NCI-H748 (cell line): ENCODE results near the gene ADCY3.

Experiments
- DNase-seq: peaks from one replicate; lab custom pipeline; 2025; ENCODE audit not compliant: unreplicated experiment; lab: John Stamatoyannopoulos, UW

ADCY3 gene

GRCh38 chr2:24926220-24926601 lies 6.2 kb upstream of the ADCY3 start:
- no peak for DNase-seq

- DNase-seq, result no peak
Observed at GRCh38 chr2:24925815-24926214, 5.8 kb upstream of the ADCY3 start.

- DNase-seq, result no peak
Observed at GRCh38 chr2:24924732-24925131, 4.7 kb upstream of the ADCY3 start.

GRCh38 chr2:24924266-24924665 lies 4.2 kb upstream of the ADCY3 start:
- no peak for DNase-seq

DNA sequence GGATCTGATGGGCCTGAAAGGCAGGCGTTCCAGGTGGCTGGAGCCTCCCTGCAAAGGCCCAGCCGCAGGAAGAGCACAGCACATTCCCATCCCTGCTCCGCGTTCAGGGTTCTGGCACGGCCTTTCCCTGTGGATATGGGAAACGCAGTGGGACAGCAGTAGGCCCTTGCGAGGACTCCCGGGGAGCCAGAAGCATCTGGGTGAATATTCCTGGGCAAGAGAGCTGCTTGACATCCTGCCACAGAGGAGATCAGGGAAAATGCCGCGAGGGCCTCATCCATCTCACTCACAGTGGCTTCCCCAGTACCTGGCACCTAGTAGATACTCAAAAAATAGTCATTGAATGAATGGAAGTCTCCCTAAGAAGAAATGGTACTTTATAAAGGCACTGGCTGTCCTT lies 3.1 kb upstream of the ADCY3 start:
- DNase-seq, result no peak

- no peak for DNase-seq
Observed at GRCh38 chr2:24922556-24922955, 2.5 kb upstream of the ADCY3 start.

- DNase-seq, result peak; percentile 44
Observed at GRCh38 chr2:24920809-24921441, 888 bp upstream of the ADCY3 start.

DNA sequence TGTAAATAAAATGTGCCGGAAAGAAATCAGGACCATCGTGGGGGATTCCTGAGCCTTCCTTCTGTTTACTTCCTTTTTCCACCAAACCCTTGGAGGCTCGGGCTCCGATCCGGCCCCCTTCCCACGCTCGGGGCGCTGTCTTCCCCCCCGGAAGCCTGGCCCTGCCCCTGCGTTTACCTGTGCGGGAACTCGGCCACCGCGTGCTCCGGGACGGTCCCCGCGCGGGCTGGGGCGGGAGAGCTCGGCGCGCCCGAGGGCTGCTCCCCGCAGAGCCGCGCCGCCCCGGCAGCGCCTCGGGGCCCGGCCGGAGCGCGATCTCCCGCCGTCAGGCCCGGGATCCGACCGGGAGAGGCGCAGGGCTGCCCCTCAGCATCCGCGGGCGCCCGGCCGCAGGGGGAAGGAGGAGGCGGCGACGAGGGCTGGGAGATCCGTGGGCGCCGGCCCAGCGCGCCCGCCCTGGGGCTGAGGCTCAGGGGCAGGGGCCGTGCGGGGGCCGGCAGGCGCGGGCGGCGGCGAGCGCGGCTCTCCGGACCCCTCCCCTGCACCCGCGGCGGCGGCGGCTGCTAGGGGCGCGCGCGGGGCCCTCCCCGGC lies 435 bp downstream of the ADCY3 start:
- peak; percentile 68 for DNase-seq

GRCh38 chr2:24919037-24919505 lies 966 bp downstream of the ADCY3 start:
- DNase-seq, result peak; percentile 52

DNA sequence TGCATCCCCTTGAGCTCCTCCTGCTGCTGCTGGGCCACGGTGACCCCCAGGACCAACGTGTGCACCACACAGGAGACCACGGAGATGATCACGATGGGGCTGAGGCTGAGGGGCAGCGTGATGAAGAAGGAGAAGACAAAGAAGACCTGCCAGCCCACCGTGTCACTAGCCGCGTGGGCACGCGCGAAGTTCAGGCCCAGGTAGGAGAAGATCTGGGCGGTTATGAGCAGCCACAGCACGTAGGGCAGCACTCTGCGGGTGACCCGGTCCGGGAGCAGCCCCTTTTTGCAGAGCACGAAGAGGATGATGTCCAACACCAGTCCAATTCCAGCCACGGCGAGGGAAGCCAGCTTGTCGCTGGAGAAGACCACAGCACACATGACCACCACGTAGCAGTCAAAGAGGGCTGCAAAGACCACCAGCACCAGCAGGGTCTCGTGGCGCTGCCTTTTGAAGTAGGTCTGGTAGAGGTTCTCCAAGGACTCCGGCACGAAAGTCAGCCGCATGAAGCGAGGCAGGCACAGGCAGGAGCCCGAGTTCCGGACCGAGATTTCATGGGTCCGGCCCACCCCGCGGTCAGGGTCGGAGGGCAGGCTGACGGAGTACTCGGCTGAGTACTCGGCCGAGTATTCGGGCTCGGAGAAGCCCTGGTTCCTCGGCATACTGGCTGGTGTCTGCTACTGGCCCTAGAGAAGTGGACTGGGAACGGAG lies 1.6 kb downstream of the ADCY3 start:
- no peak for DNase-seq

- no peak for DNase-seq
Observed at GRCh38 chr2:24917731-24918325, 2.2 kb downstream of the ADCY3 start.

GRCh38 chr2:24917086-24917485 lies 3.0 kb downstream of the ADCY3 start:
- DNase-seq, result no peak

- DNase-seq, result no peak
Observed at GRCh38 chr2:24915796-24916195, 4.2 kb downstream of the ADCY3 start.

DNA sequence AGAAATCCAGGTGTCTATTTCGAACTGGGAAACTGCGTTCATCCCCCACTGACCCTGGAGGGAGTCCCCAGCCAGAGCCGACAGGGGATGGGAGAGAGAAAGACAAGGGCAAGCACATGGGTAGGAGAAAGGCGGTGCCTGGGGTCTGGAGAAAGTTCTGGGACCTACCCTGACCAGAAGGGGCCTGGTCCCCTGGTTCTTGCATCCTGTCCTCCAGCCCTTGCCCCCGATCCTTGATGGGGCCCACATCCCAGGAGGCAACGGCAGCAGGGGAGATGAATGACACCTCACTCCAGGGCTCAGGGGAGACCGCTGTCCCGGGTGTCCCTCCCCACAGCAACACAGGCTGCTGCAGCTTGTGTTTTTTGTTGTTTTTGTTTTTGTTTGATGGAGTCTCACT lies 4.9 kb downstream of the ADCY3 start:
- DNase-seq, result no peak

GRCh38 chr2:24914713-24915112 lies 5.3 kb downstream of the ADCY3 start:
- no peak for DNase-seq

DNA sequence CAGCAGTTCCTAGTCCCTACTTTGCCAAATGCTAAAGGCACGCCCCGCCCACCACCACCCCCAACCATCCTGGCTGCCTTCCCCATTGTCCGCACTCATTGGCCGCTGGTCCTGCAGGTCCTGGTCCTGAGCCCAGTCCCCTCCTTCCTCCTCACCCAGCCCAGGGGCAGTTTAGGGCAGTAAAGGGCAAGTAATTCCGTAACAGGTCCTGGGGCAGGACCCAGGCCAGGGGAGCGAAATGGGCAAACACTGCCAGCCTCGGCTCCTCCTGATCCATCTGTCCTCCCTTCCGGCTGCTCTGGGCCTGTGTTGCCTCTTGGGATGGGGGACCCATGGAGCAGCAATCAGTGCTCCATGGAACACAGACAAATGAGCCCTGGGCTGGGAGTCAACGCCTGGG lies 6.1 kb downstream of the ADCY3 start:
- DNase-seq, result no peak

DNA sequence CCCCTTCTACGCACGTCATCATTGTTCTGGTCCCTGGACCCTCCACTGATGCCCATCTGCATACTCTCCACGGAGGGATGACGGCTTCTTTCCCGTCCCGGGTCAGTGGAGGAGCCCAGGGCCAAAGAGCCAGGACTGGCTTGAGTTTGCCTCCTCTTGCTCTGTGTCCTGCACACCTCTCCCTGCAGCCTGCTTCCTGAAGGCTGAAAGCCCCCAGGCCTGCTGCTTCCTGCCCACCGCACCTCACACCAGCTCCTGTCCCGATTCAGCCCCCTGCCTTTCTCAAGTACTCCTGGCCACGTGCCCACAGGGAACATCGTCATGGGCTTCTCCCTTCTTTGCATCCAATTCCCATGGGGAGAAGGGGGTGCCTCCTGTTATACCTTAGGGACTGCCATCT lies 7.1 kb downstream of the ADCY3 start:
- DNase-seq, result no peak

GRCh38 chr2:24912523-24912922 lies 7.5 kb downstream of the ADCY3 start:
- DNase-seq, result no peak

- no peak for DNase-seq
Observed at GRCh38 chr2:24910245-24910644, 9.8 kb downstream of the ADCY3 start.

- DNase-seq, result no peak
Observed at GRCh38 chr2:24909555-24910177, 10.4 kb downstream of the ADCY3 start.

- DNase-seq, result no peak
Observed at GRCh38 chr2:24908461-24908901, 11.6 kb downstream of the ADCY3 start.

GRCh38 chr2:24907116-24907515 lies 12.9 kb downstream of the ADCY3 start:
- DNase-seq, result no peak
